GM21529 (cell line): Measurements from ENCODE around the gene RAB44.

Experiments used
- ATAC-seq: cut with Tn5 transposase; IDR thresholded peaks from one replicate; pipeline ENCODE4 v1.9.1; 2021; ENCODE audit not compliant: unreplicated experiment

Gene RAB44

GRCh38 chr6:36730424-36731380, 33.1 kb downstream of the RAB44 start:
- no peak for ATAC-seq

GRCh38 chr6:36731622-36732310, 34.1 kb downstream of the RAB44 start:
- ATAC-seq = no peak

DNA sequence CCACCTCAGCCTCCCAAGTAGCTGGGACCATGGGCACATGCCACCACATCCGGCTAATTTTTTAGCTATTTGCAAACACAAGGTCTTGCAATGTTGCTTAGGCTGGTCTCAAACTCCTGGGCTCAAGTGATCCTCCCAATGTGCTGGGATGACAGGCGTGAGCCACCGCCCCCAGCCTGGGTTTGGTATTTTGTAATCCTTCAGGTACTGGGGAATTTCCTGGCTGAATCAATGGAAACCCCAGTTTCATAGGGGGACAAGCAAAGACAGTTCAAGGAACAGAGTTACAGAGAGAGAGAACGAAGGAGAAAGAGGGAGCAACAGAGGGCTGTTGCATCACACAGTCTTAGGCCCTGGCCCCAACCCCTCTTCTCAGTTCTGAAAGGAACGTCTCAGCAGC, 35.7 kb downstream of the RAB44 start:
- no peak for ATAC-seq

- no peak for ATAC-seq
Observed at GRCh38 chr6:36734486-36735060, 36.9 kb downstream of the RAB44 start.

- no peak for ATAC-seq
Observed at GRCh38 chr6:36735110-36736071, 37.8 kb downstream of the RAB44 start.

DNA sequence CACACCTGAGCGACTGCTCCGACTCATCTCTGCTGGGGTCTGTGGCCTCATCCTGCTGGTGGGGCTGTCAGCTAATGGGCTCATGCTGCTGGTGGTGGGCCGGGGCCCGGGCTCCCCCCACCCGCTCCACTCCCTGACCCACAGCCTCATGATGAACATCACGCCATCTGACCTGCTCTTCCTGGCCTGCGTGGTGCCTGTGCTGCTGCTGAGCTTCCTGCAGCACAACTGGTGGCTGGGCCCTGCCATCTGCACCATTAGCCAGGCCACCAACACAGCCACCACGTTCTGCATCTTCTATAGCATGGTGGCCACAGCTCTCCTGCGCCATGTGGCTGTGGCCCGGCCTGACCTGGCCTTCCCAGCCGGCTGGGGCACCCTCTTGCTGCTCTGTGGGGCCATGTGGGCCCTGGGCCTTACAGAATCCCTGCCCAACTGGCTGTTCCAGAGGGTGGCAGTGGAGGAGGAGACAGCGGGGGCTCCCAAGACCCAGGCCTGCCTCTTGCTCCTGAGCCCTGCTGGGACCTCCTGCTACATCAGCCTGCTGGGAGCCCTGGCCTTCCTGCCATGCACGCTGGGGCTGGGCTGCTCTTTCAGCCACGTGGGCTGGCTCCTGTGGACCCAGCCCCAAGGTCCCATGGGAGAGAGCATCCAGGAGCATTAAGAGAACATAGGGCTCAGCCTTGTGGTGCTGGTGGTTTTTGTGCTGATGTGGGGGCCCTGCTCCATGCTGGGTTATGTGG, 39.6 kb downstream of the RAB44 start:
- no peak for ATAC-seq

DNA sequence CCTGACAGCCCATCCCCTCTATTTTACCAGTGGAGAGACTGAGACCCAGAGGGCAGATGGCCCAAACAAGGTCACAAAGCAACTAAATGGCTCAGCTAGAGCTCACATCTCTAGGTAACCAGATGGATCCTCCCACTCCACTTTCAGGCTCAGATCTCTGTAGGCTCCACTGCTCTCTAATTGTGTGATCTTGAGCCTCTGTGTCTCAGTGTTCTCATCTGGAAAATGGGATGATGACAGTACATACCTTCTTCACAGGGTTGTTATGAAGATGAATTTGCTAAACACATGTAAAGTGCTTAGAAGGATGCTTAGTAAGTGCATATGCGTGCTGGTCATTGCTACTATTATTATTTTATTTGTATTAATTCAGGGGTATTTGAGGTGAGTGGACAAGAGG, 40.5 kb downstream of the RAB44 start:
- ATAC-seq = no peak

- no peak for ATAC-seq
Observed at GRCh38 chr6:36739947-36740817, 42.6 kb downstream of the RAB44 start.

DNA sequence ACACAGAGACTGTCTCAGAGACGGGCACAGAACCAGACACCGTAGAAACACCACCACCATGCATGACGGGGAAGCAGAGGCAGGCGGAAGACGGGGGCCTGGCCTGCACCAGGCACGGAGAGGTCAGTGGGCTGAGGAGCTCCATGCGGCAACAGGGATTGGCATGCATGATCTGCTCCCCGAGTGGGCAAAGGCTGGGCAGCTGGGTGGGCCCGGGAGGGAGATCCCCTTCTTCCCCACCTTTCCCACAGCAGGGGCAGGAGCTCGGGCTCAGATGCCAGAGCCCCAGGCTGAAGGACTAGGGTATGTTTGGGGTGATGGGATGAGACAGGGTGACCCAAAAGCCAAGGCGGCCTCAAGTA, 43.2 kb downstream of the RAB44 start:
- ATAC-seq = no peak

DNA sequence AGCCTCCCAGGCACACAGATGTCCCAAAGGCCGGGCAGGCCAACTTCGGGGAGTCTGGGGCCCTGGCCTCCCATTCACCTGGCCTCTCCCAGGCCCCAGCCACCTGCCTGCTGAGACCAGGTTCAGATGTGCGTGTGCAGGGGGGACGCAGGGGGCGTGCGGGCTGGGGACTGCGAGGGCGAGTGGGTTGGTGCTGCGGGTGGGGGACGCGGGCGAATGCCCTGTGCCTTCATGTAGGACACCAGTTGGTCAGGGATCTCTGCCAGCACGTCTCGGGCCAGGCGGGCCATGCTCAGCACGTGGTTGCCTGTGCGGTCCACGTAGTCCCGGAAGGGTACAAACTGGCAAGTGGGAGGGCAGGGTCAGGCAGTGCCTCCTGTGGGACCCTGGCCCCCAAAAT, 44.5 kb downstream of the RAB44 start:
- ATAC-seq = no peak

DNA sequence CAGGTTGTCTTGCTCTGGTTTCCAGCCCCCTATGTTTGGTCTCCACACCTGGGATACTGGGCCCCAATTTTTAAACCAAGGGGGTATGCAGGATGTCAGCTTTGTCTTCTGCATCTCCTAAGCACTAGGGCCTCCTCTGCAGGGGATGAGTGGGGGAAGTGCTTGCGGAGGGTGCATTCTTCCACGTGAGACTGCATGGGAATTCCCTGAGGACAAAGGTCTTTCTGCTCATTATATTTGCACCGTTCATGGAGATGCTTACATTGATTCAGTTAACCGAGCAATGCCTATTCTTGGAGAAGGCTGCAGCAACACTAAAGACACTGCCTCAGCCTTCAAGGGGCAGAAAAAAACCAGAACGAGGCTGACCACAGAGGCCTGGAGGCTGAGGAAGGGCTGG, 45.4 kb downstream of the RAB44 start:
- ATAC-seq = no peak

- no peak for ATAC-seq
Observed at GRCh38 chr6:36743538-36744303, 46.1 kb downstream of the RAB44 start.

DNA sequence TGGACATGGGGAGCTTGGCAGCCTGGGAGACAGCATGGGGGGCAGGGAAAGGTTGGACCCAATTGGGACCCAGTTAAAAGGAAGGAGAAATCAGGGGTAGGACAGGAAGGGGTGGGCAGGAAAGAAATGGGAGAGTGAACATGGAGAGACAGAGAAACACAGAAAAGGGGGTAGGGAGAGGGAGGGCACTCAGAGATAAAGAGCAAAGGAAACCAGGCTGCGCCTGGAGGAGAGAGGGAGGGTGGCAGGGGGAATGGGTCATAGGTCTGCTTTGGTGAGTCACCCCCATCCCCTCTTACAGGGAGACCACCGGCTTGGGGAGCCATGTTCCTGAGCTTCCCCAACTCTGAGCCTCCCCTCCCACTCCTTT, 46.7 kb downstream of the RAB44 start:
- no peak for ATAC-seq

DNA sequence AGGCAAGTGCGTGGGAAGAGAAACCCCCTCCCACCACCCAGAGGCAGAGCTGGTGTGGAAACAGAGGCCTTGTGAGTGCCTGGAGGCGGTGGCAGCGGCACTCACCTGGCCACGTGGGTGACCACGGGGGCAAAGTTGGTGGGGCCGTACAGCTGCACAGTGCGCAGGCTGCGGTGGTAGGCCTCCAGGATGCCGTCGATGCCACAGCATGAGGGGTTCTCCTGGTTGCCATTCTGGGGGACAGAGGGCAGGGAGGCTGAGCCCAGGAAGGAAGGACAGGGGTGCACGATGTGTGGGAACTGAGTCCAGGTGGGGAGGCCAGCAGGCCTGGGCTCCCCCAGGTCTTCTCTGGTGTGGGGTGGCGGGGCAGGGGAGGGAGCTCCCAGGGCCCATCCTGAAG, 47.7 kb downstream of the RAB44 start:
- no peak for ATAC-seq

GRCh38 chr6:36745836-36746235, 48.2 kb downstream of the RAB44 start:
- no peak for ATAC-seq

DNA sequence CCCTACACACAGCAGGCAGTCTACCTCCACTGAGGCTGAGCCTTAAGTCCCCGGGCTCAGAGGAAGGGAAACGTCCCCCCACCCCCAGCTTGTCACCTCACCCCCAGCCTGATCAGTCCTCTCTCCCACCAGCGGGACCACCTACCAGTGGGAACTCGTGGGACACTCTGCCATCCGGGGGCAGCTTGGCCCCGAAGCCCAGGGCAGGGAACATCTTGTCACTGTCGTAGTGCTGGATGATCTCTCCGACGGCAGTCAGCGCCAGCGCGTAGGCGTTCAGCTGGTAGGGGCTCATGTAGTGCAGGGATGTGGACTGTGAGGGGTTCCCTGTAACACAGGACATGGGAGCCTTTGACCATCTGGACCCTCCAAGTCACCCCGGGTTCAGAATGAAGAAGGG, 48.6 kb downstream of the RAB44 start:
- no peak for ATAC-seq

GRCh38 chr6:36749829-36750489, 52.3 kb downstream of the RAB44 start:
- no peak for ATAC-seq

GRCh38 chr6:36751091-36751490, 53.5 kb downstream of the RAB44 start:
- no peak for ATAC-seq
